ENCODE data around the gene CATSPER4. TPM values are rescaled to one million over a fixed set of nuclear protein-coding genes. Genes with fewer than 3 reads are reported as not detected.

CATSPER4 gene
- total RNA-seq, 1 donor from 2014 or later: 0.04 TPM

DNA sequence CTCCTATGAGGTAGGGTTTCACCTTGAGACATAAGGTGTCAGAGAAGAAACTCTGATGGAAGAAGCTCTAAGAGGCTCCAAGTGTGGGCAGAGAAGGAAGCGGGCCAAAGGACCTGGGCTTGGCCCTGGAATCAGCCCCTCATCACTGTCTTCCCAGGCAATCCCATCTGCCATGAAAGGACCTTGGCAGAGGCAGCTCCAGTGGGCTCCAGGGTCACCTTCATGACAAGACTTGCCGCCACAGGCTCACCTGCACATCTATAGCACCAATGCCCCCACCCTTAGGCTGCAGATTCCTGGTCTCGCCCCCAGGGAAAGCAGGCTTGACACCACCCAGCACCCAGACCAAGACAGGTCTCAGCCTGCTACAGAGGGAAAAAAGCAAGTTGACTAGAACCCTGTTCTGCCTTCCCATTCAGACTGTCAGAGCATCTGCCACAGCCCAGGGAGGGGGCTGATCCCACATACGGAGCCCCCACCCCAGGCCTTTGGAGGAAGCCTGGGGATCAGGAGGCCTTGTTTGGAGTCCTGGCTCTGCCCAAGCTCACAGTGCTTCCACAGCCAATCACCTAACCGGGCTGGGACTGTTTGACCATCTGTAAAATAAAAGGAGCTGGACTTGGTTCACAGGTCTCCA lies 32.0 kb upstream of the CATSPER4 start:
- Histone ChIP-seq H3K4me3 (ENCODE audit: low read depth, low read length) (no peak overlapping the region), H3K27me3 (ENCODE audit: control insufficient read depth, insufficient read depth, low read length) (peaks cover 36% of the 10 kb centered on the region), H3K36me3 (ENCODE audit: control insufficient read depth, insufficient read depth, low read length) (no peaks in the 10 kb centered on the region)
- TF ChIP-seq, protein P1, sequence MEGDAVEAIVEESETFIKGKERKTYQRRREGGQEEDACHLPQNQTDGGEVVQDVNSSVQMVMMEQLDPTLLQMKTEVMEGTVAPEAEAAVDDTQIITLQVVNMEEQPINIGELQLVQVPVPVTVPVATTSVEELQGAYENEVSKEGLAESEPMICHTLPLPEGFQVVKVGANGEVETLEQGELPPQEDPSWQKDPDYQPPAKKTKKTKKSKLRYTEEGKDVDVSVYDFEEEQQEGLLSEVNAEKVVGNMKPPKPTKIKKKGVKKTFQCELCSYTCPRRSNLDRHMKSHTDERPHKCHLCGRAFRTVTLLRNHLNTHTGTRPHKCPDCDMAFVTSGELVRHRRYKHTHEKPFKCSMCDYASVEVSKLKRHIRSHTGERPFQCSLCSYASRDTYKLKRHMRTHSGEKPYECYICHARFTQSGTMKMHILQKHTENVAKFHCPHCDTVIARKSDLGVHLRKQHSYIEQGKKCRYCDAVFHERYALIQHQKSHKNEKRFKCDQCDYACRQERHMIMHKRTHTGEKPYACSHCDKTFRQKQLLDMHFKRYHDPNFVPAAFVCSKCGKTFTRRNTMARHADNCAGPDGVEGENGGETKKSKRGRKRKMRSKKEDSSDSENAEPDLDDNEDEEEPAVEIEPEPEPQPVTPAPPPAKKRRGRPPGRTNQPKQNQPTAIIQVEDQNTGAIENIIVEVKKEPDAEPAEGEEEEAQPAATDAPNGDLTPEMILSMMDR (IDR thresholded peaks at IDR 0.05; ENCODE audit: insufficient read depth, low read length, poor library complexity, severe bottlenecking): no peak
- DNase-seq (ENCODE audit: low read depth): no peak

GRCh38 chr1:26158908-26159742 lies 31.3 kb upstream of the CATSPER4 start, which contains the start of gene FAM110D:
Gene FAM110D (plus strand): TSS chr1:26159079. CDS start chr1:26161292, 2,213 bp downstream.
- Histone ChIP-seq H3K27me3 (ENCODE audit: control insufficient read depth, insufficient read depth, low read length) (peaks cover 38% of the 10 kb centered on the region), H3K36me3 (ENCODE audit: control insufficient read depth, insufficient read depth, low read length) (no peaks in the 10 kb centered on the region), H3K4me3 (ENCODE audit: low read depth, low read length) (no peak within 1 kb of the TSS)
- TF ChIP-seq, protein P1 (IDR thresholded peaks at IDR 0.05; ENCODE audit: insufficient read depth, low read length, poor library complexity, severe bottlenecking): no peak
- no peak for DNase-seq (ENCODE audit: low read depth)

DNA sequence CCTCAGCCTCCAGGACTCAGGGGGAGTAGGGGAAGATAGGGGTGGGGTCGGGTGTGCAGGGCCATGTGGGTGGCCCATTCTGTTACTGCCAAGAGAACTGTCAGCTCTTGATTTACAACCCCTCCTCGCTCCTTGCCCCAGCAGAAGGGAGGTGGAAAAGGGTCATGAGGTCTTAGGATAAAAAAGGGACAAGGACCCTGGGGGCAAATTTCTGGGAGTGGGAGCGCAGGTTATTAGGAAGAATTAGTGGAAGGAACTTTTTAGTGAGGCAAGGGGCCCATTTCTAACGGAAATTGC lies 30.7 kb upstream of the CATSPER4 start:
- H3K36me3 ChIP-seq (ENCODE audit: control insufficient read depth, insufficient read depth, low read length): no peaks in the 10 kb centered on the region
- TF ChIP-seq, protein P1 (IDR thresholded peaks at IDR 0.05; ENCODE audit: insufficient read depth, low read length, poor library complexity, severe bottlenecking): no peak
- H3K4me3 ChIP-seq (ENCODE audit: low read depth, low read length): no peak overlapping the region
- H3K27me3 ChIP-seq (ENCODE audit: control insufficient read depth, insufficient read depth, low read length): peaks cover 38% of the 10 kb centered on the region
- no peak for DNase-seq (ENCODE audit: low read depth)

GRCh38 chr1:26160527-26161414 lies 29.6 kb upstream of the CATSPER4 start:
- Histone ChIP-seq H3K36me3 (ENCODE audit: control insufficient read depth, insufficient read depth, low read length) (no peaks in the 10 kb centered on the region), H3K4me3 (ENCODE audit: low read depth, low read length) (peak overlapping the region; percentile 33), H3K27me3 (ENCODE audit: control insufficient read depth, insufficient read depth, low read length) (peaks cover 30% of the 10 kb centered on the region)
- DNase-seq (ENCODE audit: low read depth): no peak
- TF ChIP-seq, protein P1 (IDR thresholded peaks at IDR 0.05; ENCODE audit: insufficient read depth, low read length, poor library complexity, severe bottlenecking): no peak

DNA sequence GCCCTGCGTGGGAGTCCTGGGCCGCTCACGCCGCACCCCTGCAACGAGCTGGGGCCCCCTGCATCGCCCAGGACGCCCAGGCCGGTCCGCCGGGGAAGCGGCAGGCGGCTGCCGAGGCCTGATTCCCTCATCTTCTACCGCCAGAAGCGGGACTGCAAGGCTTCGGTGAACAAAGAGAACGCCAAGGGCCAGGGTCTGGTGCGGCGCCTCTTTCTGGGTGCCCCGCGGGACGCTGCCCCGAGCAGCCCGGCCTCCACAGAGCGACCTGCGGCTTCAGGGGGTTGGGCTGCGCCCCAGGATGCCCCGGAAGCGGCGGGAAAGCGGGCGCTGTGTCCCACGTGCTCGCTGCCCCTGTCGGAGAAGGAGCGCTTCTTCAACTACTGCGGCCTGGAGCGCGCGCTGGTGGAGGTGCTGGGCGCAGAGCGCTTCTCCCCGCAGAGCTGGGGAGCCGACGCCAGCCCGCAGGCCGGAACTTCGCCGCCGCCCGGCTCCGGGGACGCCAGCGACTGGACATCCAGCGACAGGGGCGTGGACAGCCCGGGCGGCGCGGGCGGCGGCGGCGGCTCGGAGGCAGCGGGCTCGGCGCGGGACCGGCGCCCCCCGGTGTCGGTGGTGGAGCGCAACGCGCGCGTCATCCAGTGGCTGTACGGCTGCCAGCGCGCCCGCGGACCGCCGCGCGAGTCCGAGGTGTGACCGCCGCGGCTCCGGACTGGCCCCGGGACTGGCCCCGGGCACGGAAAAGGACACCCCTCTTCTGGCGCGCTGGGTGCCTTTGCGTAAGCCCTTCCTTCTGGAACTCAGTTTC lies 28.8 kb upstream of the CATSPER4 start:
- DNase-seq (ENCODE audit: low read depth): no peak
- Histone ChIP-seq H3K36me3 (ENCODE audit: control insufficient read depth, insufficient read depth, low read length) (no peaks in the 10 kb centered on the region), H3K4me3 (ENCODE audit: low read depth, low read length) (peak overlapping the region; percentile 33), H3K27me3 (ENCODE audit: control insufficient read depth, insufficient read depth, low read length) (peaks cover 26% of the 10 kb centered on the region)
- TF ChIP-seq, protein P1 (IDR thresholded peaks at IDR 0.05; ENCODE audit: insufficient read depth, low read length, poor library complexity, severe bottlenecking): no peak
